Cerebellar nuclear complex (tissue), 1 donor: ENCODE results near the gene LYPD6.
"Not testable (repeated sequence)": the region's sequence is repeated elsewhere in the genome, so short reads cannot be mapped to it uniquely, and the experiment has no call there.

Experiments
- DNase-seq, 2 experiments: peaks; one replicate each; lab custom pipeline; 2025; lab: John Stamatoyannopoulos, UW

Gene LYPD6

DNA sequence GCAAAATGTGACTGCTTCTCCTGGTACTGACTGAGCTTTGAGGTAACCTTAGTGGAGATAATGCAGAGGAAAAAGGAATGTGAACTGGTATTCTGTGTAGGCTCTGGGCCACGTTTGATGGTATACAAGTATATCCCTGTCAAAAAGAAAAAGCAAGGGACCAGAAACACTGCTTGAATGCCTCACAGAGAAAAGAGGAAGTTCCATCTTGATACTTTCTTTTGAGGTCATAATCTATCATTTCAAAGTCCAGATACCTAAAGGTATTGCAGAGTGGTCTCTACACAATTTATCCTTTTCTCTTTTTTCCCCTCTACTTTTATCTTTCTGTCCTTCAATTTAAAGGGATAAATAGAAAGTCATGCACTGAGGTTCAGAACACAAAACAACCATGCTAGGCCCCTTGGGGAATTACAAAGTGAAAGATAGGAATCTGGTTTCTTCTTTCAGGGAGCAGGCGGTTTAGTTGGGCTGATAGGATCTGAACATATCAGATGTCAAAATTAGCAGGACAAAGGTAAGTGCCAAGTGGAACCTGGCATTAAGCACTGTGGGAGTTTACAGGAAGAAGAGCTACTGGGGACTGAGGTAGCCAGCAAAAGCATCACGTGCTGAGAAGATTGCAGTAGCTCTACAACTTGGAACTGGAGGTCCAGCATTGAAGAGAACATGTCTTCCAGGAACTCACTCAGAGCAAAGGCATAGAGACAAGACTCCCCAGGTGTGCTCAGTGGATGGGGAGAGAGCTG is 121.2 kb downstream of the LYPD6 start:
- DNase-seq, result no peak

DNA sequence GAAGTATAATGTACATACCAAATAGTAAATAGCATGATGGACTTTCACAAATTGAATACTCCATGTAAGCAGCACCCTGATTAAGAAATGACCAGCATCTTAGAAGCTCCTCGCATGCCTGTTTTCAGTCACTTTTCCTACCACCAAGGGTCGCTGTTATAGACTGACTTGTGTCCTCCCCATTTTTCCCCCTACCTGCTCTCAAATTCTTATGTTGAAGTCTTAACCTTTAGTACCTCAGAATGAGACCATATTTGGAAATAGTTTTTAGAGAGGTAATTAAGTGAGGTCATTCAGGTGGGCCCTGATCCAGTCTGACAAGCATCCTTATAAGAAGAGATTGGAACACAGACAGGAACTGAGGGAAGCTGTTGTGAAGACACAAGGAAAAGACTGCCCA is 125.9 kb downstream of the LYPD6 start:
- no peak for DNase-seq

DNA sequence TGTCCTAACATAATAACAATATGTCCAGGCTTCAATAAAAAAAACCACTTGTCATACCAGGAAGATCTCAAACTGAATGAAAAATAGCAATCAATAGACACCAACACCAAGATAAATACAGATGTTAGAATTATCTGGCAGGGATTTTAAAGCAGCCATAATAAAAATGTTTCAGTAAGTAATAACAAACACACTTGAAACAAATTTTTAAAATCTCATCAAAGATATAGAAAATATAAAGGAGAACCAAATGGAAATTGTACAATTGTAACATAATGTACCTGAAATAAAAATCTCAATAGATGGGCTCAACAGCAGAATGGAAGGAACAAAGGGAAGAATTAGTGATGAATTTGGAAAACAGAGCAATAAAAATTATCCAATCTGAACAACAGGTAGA is 128.1 kb downstream of the LYPD6 start:
- DNase-seq, result no peak

DNA sequence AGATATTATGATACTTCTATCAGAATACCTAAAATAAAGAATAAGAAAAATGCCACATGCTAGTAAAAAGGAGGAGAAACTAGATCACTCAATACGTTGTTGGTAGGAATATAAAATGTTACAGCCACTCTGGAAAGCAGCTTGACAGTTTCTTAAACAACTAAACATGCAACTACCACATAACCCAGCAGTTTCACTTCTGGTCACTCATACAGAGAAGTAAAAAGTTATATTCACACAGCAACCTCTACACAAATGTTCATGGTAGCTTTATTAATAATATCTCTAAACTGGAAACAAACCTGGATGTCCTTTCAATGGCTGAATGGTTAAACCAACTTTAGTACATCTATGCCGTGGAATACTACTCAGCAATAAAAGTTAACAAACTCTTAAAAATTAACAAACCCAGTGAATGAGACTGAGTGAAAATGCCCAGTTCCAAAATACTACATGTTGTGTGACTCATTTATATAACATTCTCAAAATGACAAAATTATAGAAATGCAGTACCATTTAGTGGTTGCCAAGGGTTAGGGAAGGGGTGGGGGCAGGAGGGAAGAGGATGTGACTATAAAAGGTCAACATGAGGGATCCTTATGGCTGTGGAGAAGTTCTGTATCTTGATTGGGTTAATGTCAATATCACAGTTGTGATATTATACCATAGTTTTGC is 133.1 kb downstream of the LYPD6 start:
- no peak for DNase-seq

DNA sequence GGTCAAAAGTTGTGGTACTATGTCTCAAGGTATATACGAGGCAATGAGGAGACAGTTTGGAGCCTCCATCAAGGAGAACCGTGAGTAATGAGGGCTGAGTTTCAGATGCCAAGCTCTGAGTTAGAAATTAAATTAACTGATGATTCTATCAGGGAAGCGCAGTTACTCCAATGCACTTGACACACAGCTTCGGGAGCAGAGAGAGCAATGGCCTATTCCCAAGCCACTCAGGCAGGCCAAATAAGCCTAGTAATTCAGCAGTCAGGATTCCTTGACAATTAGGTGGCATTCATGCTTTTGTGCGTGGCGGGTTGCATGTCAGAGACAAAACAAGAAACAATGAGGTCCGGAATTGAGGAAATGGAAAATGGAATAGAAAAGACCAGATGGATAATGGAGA is 134.0 kb downstream of the LYPD6 start:
- no peak for DNase-seq

DNA sequence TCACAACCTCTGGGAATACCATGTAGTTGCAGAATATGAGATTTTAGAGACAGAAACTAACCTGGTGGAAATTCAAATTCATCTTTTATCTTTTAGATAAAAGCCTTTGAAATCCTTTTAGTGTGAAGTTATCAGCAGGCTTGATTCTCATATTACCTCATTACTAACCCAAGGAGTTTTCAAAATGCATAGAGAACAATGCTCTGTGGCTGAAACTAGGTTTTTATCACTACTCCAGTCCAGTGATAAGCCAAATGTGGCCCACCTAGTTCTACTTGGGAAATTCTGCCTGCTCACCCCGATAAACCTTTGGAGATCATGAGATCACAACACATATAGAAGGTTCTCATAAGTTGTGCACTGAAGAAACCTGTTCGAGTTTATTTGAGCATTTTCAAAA is 135.5 kb downstream of the LYPD6 start:
- DNase-seq, result no peak

DNA sequence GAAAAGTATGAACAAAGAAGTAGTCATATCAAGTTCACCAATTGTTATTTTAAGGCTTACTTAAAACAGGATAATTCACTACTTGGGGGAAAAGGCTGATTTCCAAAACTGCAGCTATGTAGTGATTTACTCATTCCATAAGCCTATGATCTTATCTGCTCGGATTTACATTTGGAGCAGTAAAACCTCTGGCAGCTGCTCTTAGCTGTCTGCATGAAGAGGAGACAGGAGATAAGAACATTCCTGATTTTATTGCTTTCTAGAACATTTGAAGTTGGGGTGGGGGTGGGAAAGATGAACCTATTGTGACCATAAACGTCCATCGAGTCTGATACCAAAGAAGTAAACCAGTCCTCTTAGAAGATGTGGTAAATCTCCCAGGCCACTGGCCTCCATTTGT is 136.2 kb downstream of the LYPD6 start:
- no peak for DNase-seq

DNA sequence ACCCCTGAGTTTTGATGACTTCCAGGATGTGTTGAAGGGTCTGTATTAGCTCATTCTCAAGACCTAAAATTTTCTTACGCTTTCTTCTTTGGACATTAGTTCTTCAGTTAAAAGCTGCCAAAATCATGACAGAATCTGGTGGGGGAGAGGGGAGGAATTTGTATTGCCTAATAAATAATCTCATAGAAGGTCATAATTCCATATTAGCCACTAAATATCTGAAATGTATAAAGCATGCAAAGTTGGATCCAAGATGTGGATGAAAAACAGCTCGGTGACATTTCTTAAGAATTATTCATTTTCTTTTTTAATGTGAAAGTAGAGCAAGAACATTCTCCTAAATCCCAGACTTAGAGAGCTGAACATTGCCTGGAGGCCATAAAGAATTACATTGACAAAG is 137.0 kb downstream of the LYPD6 start:
- no peak for DNase-seq

DNA sequence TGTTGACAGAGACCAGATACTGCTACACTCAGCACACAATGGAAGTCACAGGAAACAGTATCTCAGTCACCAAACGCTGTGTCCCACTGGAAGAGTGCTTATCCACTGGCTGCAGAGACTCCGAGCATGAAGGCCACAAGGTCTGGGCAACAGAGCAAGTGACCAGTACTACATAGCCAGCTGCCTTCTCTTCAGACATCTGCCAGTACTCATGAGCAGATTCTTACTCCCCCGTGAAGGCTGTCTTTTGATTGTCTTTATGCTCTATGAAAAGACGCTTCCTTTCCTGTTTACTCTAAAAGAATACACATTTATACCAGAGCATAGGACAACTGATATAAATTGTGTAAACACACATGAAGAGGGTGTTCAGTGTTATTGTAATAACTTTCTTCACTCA is 138.2 kb downstream of the LYPD6 start:
- DNase-seq, result no peak

DNA sequence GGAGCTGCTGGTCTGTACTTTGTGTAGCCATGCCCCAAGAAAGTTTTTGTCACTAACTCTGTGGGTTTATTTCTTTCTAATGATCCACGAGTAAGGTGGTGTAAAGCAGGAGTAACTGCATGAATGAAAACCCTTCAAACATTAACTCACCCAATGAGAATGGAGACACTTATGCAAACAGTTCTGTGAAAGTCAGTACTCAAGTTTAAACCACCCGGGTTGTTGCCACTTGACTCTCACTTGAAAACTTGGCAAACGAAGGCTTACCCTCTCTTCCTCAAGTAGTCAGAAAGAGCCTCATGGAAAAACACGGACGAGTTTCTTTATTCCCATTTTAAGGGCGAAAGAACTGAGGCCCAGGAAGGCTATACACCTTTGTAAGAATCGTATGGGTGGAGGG is 139.7 kb downstream of the LYPD6 start:
- no peak for DNase-seq

DNA sequence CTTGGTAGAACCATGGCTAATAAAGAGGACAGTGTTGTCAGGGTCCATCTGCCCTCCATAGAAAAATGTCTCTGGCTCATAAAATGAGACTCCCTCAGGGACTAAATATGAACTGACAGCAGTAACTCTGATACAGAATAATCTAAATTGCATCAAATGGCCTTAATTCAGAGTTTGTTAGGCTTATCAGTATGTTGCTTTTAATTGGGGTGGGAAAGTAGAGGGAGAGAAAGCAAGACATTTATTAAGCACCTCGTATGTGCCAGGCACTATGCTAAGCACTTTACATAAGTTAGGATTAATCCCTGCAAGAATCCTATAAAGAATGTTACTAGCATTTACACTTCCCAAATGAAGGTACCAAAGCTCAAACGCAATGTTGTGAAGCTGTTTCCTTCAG is 142.0 kb downstream of the LYPD6 start:
- no peak for DNase-seq

DNA sequence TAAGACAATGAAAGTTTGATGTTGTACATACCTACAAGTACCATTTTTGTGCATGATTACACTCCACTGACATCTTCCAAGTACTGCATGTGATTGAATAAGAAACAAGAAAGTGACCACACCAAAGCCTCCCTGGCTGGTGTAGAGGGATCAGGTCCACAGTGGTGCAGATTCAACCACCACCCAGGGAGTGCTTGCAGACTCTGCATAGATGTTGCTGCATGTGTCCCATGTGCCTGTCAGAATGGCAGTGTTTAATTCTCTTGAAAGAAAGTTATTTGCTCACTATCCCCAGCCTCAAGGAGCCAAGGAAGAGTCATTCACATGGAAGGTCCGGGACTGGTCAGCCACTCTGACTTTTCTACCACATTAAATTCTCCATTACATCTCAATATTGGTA is 142.7 kb downstream of the LYPD6 start:
- DNase-seq, result no peak

DNA sequence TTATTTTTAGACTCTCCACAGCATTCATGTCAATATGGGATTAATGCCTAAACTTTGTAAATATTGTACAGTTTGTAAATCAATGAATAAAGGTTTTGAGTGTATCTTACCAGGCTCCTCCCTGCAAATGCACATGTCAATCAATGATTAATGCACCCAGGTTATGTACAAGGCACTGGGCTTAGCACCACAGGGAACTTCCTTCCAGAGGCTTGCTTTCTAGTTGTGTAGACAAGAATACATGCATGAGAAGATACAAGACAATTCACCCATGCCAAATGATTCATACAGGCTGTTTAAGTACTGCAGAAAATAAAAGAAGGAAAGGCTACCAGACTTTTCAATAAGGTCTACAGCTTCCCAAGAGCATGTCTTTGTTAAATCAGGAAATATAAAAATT is 143.1 kb downstream of the LYPD6 start:
- no peak for DNase-seq

DNA sequence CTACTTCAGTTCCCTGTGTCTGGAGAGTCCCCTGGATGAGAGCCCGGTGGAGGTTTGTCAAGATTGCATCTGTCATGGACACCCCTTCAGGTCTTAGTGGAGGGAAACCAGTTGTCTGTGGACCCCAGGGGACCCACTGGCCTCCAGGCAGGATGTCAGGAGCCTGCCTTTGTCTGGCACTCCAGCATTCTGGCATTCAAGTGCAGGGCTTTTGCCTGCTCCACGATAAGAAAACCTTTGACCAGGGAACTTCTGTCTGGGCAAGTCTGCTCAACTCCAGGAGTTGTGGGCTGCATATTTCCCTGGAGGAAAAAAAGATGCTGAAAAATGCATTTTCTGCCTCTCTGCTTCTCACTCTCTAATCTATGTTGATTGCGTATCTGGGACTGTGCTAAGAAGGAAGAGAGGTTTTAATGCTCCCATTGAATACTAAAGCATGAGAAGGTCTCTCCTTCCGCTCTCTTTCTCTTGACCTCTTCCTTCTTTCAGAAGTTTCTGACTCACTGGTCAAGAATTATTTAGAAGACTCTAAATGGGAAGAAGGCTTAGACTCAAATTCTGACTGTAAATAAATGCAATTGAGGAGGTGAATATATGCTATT is 152.7 kb downstream of the LYPD6 start:
- no peak for DNase-seq

DNA sequence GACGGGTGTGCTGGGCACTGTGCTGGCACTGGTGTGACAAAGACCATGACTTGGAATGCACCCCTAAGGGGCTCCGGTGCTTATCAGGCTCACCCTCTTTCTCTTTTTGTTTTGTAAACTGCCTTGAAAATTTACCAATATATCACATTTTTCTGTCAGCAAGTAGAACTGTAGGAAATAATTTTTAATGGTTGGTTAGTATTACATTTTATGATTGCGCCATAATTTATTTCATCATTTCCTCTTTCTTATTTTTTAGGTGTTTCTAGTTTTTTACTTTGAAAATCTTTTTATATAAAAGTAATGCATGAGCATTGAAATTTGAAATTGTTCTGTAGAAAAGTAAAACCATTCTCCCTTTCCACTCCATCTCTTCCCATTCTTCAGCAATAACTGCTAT is 156.3 kb downstream of the LYPD6 start:
- DNase-seq, result no peak

DNA sequence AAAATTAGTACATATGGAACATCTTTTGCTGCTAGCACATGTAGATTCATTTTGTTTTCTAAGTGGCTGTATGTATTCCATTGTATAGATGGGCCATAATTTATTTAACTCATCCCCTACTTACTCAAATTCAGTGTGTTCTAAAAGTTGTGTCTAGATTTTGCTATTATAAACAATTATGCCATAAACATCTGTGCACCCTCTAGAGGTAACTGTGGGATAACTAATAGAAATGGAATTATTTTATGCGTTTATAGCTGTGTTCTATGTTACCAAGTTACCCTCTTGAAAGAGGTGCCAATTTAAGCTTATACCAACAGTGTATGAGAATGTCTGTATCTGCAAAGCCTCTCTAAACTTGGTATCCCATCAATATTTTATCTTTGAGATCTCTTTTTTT is 156.8 kb downstream of the LYPD6 start:
- DNase-seq, result no peak

DNA sequence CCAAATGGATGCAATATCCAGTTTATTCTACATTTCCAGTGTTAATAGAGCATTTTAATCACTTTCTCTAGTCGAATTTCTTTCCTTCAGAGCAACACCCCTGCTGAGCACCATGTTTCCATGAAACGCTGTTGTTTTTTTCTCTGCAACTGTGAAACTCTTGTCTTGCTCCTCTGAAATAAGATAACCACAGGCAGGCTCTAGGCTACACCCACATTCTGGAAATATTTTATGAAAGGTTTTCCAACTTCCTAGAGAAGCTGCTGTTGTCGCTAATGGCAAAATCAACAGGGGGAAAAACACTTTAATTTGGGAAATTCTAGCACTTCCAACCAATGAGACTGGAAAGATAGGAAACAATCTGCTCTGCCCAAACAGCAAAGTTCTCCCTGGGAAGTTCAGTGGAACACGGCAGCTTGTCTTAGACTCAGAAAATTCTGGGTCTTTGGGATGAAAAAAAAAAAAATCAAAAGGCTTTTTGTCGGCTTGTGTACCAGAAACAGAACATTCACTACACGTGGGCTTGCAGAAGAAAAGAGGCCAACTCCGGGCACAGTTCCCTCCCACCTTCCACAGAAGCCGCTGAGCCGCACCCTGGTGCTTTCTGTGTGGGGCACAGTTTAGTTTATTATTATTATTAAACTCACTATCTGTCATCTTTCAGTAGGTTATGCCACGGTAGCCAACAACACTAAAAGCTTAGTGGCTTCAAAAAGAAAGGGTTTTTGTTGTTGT is 158.5 kb downstream of the LYPD6 start:
- DNase-seq, result no peak

DNA sequence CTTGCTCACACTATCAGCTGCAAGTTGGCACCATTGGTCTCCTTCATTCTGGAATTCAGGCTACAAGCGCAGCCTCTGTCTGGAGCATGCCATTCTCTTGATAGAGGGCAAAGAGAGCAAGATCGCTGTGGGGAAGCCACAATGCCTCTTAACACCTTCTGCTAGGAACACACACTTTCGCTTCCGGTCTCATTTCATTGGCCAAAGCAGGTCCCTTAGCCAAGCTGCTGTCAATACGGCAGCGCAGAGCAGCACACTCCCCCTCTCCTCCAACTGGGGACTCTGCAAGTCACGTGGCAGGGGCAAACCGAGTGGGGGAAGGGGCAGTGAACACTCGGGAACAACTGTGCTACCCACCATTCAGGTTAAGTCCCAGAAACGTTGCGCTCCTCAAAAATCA is 159.1 kb downstream of the LYPD6 start:
- no peak for DNase-seq

DNA sequence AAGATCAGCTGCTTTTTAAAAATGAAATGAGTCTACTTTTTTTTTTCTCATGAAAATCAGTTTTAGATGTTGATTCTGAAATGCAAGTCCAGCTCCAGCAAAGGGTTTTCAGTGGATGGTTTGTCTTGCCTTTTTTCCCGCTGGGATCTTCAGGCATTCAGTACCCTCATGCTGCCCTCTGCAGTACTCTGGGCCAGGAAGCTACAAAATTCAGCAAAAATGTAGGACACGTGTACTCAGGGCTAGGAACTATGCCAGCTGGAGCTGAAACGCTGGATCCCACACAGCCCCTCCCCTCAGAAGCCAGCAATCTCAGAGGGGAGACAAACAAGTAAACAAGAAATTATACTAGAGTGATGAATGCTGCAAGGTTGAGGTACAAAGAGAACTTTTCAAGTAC is 159.9 kb downstream of the LYPD6 start:
- DNase-seq, result no peak

DNA sequence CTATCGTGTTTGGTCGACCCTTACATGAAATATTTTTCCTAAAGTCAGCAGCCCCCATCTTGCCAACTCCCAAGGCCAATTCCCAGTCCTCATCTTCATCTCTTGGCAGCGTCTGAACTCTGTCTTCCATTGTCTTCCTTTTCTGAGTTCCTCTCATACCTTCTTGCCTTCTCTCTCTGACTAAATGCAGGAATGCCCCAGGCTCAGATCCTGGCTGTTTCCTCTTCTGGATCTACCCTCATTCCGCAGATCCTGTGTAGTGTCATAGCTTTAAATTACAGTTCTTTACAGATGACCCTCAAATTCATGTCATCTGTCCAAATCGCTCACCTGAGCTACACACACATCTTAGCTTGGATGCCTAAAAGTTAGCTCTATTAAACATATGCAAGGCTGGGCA is 162.5 kb downstream of the LYPD6 start:
- no peak for DNase-seq

DNA sequence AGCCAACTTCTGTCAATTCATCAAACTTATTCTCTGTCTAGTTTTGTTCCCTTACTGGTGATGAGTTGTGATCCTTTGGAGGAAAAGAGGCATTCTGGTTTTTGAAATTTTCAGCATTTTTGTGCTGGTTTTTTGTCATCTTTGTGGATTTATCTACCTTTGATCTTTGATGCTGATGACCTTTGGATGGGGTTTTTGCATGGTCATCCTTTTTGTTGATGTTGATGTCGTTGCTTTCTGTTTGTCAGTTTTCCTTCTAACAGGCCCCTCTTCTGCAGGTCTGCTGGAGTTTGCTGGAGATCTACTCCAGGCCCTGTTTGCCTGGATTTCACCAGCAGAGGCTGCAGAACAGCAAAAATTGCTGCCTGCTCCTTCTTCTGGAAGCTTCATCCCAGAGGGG is 168.8 kb downstream of the LYPD6 start:
- not testable (repeated sequence) for DNase-seq

DNA sequence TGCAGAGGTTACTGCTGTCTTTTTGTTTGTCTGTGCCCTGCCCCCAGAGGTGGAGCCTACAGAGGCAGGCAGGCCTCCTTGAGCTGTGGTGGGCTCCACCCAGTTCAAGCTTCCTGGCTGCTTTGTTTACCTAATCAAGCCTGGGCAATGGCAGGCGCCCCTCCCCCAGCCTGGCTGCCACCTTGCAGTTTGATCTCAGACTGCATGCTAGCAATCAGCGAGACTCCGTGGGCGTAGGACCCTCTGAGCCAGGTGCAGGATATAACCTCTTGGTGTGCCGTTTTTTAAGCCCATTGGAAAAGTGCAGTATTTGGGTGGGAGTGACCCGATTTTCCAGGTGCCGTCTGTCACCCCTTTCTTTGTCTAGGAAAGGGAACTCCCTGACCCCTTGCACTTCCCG is 176.4 kb downstream of the LYPD6 start:
- DNase-seq, result not testable (repeated sequence)

DNA sequence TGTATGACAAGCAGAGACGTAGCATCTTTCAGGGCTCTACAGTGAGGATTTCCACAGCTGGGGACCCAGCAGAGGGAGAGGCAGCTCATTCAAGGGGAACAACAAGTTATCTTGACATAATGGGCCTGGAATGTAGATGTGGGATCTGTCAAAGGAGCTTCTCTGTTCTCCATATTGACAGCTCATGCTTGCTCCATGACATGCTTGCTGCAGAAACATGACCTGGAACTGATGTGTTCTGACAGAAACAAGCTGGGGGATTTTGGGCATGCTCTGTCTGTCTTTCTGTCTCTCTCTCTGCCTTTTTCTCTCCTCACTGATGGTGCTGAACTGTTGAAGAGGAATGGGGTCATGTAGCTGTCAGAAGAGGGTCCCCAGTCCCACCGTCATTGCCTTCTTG is 177.6 kb downstream of the LYPD6 start:
- no peak for DNase-seq
